Lower leg skin (tissue), 3 donors: ENCODE results near the gene KRT16.
"Not testable (repeated sequence)": the region's sequence is repeated elsewhere in the genome, so short reads cannot be mapped to it uniquely, and the experiment has no call there.

Experiments
- CTCF ChIP-seq, 3 donors: fragments of 450-650 bp; IDR thresholded peaks; one replicate each; pipeline ENCODE4 v1.5.1; 2016; ENCODE audit warnings: antibody characterized with exemption in 3 of 3, mild to moderate bottlenecking in 3 of 3, moderate library complexity in 2 of 3
- POLR2A ChIP-seq, 2 donors: fragments of 450-650 bp; IDR thresholded peaks; one replicate each; pipeline ENCODE4 v1.6.1; 2016 to 2017; ENCODE audit warnings: antibody characterized with exemption in 2 of 2, mild to moderate bottlenecking in 1 of 2, moderate library complexity in 1 of 2

DNA sequence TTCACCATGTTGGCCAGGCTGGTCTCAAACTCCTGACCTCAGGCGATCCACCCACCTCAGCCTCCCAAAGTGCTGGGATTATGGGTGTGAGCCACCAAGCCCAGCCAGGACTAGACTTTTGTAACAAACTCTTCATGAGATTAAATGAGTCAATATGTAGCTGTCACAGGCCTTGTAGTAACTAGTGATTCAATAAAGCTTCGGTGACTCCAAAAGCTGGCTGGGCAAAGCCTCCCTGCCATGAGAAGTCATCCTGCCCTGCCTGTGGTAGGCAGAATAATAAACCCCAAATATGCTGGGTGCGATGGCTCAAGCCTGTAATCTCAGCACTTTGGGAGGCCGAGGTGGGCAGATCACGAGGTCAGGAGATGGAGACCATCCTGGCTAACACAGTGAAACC, 28.0 kb upstream of the KRT16 start:
- not testable (repeated sequence) for TF ChIP-seq CTCF, POLR2A (IDR thresholded peaks at IDR 0.05)
